H1 (cell line): ENCODE results near the gene SCARB1. TPM values are rescaled to one million over a fixed set of nuclear protein-coding genes. Genes with fewer than 3 reads are reported as not detected.

Experiments used
- CHD7 ChIP-seq: fragments of 300-600 bp; sonication (generic); IDR thresholded peaks from 2 replicates; pipeline ENCODE4 v1.7.1; 2012; ENCODE audit warnings: low read length, moderate library complexity, mild to moderate bottlenecking, inconsistent platforms; ENCODE audit not compliant: insufficient replicate concordance
- MAFK ChIP-seq: IDR thresholded peaks from 2 replicates; pipeline ENCODE4 v1.6.1; 2012; ENCODE audit warnings: low read depth, mild to moderate bottlenecking, improper control_type of control experiment, low read length
- polyA plus RNA-seq, 7 experiments: library from polyadenylated mRNA; depleted of rRNA in 3 of 7; stranded (reverse) in 5 of 7; unstranded in 2 of 7; fragments of >200 nt in 5 of 7; fragments of 200-250 nt in 2 of 7; gene quantifications; 1 replicate in 5 of 7; 2 replicates in 1 of 7; 4 replicates in 1 of 7; pipeline versions ENCODE4 v1.2.1 to v1.2.3, GENCODE V29; 2011 to 2013; ENCODE audit warnings: missing spikeins in 2 of 7, mixed read lengths in 2 of 7
- total RNA-seq: library from RNA; stranded (reverse); fragmentation: NEBNext Ultra II Directional; extraction: Animal tissue kit (Norgen Biotek cat#: 25700); gene quantifications from 2 replicates; pipeline ENCODE4 v1.2.1, GENCODE V29; 2021

The SCARB1 gene
- total and polyA plus RNA-seq, 2 of the 8 experiments (the other 6 are each of a cell fraction or from before 2014, with no cell fraction given), result 45.3 to 57.1 TPM

DNA sequence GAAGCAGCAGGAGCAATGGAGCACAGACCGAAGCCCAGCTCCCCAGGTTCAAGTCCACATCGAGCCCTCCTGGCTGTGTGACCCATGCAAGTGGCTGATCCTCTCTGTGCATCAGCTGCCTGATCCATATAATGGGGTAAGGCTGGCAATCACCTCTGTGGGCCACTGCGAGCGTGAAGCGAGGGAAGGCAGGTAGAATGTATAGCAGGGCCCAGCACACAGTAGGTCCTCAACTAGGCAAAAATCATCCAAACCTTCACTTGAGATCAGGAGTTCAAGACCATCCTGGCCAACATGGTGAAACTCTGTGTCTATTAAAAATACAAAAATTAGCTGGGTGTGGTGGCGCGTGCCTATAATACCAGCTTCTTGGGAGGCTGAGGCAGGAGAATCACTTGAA is 102.6 kb downstream of the SCARB1 start (continued):
- no peak for TF ChIP-seq CHD7
- TF ChIP-seq MAFK, result no peak
